ENCODE results near the gene EPS8L2.

EPS8L2 gene

GRCh38 chr11:772429-773390 lies 66.7 kb downstream of the EPS8L2 start:
- no peak overlapping the region for H3K4me3 ChIP-seq (ENCODE audit: low read depth, low read length)
- TF ChIP-seq, protein P1, sequence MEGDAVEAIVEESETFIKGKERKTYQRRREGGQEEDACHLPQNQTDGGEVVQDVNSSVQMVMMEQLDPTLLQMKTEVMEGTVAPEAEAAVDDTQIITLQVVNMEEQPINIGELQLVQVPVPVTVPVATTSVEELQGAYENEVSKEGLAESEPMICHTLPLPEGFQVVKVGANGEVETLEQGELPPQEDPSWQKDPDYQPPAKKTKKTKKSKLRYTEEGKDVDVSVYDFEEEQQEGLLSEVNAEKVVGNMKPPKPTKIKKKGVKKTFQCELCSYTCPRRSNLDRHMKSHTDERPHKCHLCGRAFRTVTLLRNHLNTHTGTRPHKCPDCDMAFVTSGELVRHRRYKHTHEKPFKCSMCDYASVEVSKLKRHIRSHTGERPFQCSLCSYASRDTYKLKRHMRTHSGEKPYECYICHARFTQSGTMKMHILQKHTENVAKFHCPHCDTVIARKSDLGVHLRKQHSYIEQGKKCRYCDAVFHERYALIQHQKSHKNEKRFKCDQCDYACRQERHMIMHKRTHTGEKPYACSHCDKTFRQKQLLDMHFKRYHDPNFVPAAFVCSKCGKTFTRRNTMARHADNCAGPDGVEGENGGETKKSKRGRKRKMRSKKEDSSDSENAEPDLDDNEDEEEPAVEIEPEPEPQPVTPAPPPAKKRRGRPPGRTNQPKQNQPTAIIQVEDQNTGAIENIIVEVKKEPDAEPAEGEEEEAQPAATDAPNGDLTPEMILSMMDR (IDR thresholded peaks at IDR 0.05; ENCODE audit: insufficient read depth, low read length, missing control alignments): no peak
- ChIA-PET POLR2A (no interaction called here), CTCF (interaction anchor here (1.3 kb wide), 1 partner anchor 11 kb away, joined by 6 read pairs; no protein-coding TSS in a partner anchor)
- DNase-seq (ENCODE audit: low read depth, low spot score): no peak

GRCh38 chr11:773425-773824 lies 67.4 kb downstream of the EPS8L2 start:
- CTCF ChIA-PET: interaction anchor here (1.3 kb wide), 1 partner anchor 10 kb away, joined by 6 read pairs; no protein-coding TSS in a partner anchor
- H3K4me3 ChIP-seq (ENCODE audit: low read depth, low read length): no peak overlapping the region
- POLR2A ChIA-PET: no interaction called here
- no peak for DNase-seq (ENCODE audit: low read depth, low spot score)
- TF ChIP-seq, protein P1 (IDR thresholded peaks at IDR 0.05; ENCODE audit: insufficient read depth, low read length, missing control alignments): no peak

DNA sequence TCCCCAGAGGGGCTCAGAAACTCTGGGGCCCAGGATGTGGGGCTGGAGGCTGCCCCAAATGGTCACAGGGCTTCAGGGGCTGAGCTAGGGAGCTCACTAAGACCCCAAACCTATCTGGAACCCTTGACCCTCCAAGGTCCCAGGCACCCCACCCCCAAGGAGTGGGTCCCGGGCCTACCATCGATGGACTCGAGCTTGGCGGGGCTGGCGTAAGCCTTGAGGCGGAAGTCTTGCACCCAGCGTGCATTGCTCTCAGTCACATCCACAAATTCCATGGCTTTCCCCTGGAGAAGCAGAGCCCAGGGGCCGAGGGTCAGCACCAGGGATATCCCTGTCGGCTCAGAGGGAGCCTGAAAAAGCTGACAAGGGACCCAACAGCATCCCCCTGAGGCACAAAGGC lies 67.8 kb downstream of the EPS8L2 start:
- no peak overlapping the region for H3K4me3 ChIP-seq (ENCODE audit: low read depth, low read length)
- ChIA-PET CTCF (interaction anchor here (1.3 kb wide), 1 partner anchor 10 kb away, joined by 6 read pairs; no protein-coding TSS in a partner anchor), POLR2A (no interaction called here)
- DNase-seq (ENCODE audit: low read depth, low spot score): no peak
- TF ChIP-seq, protein P1 (IDR thresholded peaks at IDR 0.05; ENCODE audit: insufficient read depth, low read length, missing control alignments): no peak

GRCh38 chr11:774873-775592 lies 69.0 kb downstream of the EPS8L2 start:
- TF ChIP-seq, protein P1 (IDR thresholded peaks at IDR 0.05; ENCODE audit: insufficient read depth, low read length, missing control alignments): no peak
- peak overlapping the region; percentile 33; the same call in 1 of the 2 replicates for H3K4me3 ChIP-seq (ENCODE audit: low read depth, low read length)
- CTCF ChIA-PET: interaction anchor here (1.3 to 5.1 kb wide), 4 partner anchors 9 to 220 kb away, joined by 5 to 25 read pairs (median 7); no protein-coding TSS in a partner anchor
- no peak for DNase-seq (ENCODE audit: low read depth, low spot score)
- POLR2A ChIA-PET: interaction anchor here (0.9 kb wide), 1 partner anchor 12 kb away, joined by 3 read pairs; no protein-coding TSS in a partner anchor

DNA sequence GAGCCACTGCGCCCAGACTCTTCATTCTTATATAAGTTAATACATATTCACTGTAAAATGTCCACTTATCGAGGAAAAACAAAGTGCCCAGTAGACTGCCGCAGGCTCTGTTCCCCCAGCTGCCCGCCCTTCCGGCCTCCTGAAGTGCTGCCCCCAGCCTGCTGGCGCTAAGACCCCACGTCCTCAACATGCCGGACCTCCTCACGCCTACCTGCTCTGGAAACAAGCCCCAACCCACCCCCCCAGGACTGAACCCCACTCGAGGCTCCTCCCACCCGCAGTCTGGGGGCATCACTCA lies 70.2 kb downstream of the EPS8L2 start:
- ChIA-PET CTCF (interaction anchor here (0.8 to 5.1 kb wide), 8 partner anchors 8 to 221 kb away, joined by 3 to 25 read pairs (median 4); no protein-coding TSS in a partner anchor), POLR2A (interaction anchor here (1.2 to 1.9 kb wide), 2 partner anchors 15 to 19 kb away, joined by 3 to 10 read pairs; no protein-coding TSS in a partner anchor)
- no peak for DNase-seq (ENCODE audit: low read depth, low spot score)
- TF ChIP-seq, protein P1 (IDR thresholded peaks at IDR 0.05; ENCODE audit: insufficient read depth, low read length, missing control alignments): no peak
- peak overlapping the region; percentile 73 for H3K4me3 ChIP-seq (ENCODE audit: low read depth, low read length)
